ENCODE results near the gene KCNMA1. TPM values are rescaled to one million over a fixed set of nuclear protein-coding genes. Genes with fewer than 3 reads are reported as not detected.

Gene KCNMA1
- total RNA-seq, 1 donor from 2014 or later: 95.5 TPM

GRCh38 chr10:77431980-77432797, 205.4 kb downstream of the KCNMA1 start:
- no peak overlapping the region for H3K4me3 Mint-ChIP-seq (ENCODE audit: unreplicated experiment)
- no peaks in the 10 kb centered on the region for H3K36me3 Mint-ChIP-seq (ENCODE audit: unreplicated experiment)
- H3K9me3 Mint-ChIP-seq (ENCODE audit: unreplicated experiment): no peaks in the 10 kb centered on the region
- TF ChIP-seq, protein P1, sequence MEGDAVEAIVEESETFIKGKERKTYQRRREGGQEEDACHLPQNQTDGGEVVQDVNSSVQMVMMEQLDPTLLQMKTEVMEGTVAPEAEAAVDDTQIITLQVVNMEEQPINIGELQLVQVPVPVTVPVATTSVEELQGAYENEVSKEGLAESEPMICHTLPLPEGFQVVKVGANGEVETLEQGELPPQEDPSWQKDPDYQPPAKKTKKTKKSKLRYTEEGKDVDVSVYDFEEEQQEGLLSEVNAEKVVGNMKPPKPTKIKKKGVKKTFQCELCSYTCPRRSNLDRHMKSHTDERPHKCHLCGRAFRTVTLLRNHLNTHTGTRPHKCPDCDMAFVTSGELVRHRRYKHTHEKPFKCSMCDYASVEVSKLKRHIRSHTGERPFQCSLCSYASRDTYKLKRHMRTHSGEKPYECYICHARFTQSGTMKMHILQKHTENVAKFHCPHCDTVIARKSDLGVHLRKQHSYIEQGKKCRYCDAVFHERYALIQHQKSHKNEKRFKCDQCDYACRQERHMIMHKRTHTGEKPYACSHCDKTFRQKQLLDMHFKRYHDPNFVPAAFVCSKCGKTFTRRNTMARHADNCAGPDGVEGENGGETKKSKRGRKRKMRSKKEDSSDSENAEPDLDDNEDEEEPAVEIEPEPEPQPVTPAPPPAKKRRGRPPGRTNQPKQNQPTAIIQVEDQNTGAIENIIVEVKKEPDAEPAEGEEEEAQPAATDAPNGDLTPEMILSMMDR (IDR thresholded peaks at IDR 0.05): no peak
- H3K27ac Mint-ChIP-seq (ENCODE audit: unreplicated experiment): no peak overlapping the region
- no peaks in the 10 kb centered on the region for H3K27me3 Mint-ChIP-seq (ENCODE audit: unreplicated experiment)
- H3K4me1 Mint-ChIP-seq (ENCODE audit: unreplicated experiment): peaks cover 29% of the 10 kb centered on the region
- DNase-seq (ENCODE audit: extremely low spot score, unreplicated experiment): no peak

DNA sequence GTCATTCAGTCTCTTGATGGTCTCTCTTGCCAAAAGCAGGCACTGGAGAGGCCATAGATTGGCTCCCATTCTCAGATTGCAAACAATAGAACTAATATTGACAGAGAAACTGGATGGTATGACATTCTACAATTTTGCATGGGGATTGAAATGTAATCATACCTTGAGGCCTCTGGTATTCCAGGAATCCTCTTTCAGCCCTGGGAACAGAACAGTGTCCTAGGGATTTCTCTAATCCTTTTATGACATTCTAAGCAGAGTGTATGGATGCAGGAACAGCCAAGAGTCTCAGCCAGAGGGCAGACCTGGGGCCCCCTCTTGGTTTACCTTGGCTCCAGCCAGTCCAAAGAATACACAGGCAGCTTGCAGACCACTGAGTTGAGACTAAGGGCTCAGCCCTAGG, 206.4 kb downstream of the KCNMA1 start:
- Mint-ChIP-seq H3K9me3 (ENCODE audit: unreplicated experiment) (no peaks in the 10 kb centered on the region), H3K4me1 (ENCODE audit: unreplicated experiment) (peaks cover 29% of the 10 kb centered on the region), H3K27ac (ENCODE audit: unreplicated experiment) (peak overlapping the region; percentile 0), H3K27me3 (ENCODE audit: unreplicated experiment) (no peaks in the 10 kb centered on the region), H3K36me3 (ENCODE audit: unreplicated experiment) (no peaks in the 10 kb centered on the region), H3K4me3 (ENCODE audit: unreplicated experiment) (no peak overlapping the region)
- no peak for DNase-seq (ENCODE audit: extremely low spot score, unreplicated experiment)
- TF ChIP-seq, protein P1 (IDR thresholded peaks at IDR 0.05): no peak

- H3K36me3 Mint-ChIP-seq (ENCODE audit: unreplicated experiment): no peaks in the 10 kb centered on the region
- H3K27ac Mint-ChIP-seq (ENCODE audit: unreplicated experiment): no peak overlapping the region
- no peak overlapping the region for H3K4me3 Mint-ChIP-seq (ENCODE audit: unreplicated experiment)
- DNase-seq (ENCODE audit: extremely low spot score, unreplicated experiment): no peak
- TF ChIP-seq, protein P1 (IDR thresholded peaks at IDR 0.05): no peak
- no peaks in the 10 kb centered on the region for H3K27me3 Mint-ChIP-seq (ENCODE audit: unreplicated experiment)
- H3K4me1 Mint-ChIP-seq (ENCODE audit: unreplicated experiment): peaks cover 29% of the 10 kb centered on the region
- H3K9me3 Mint-ChIP-seq (ENCODE audit: unreplicated experiment): no peaks in the 10 kb centered on the region
Observed at GRCh38 chr10:77430530-77430929, 207.1 kb downstream of the KCNMA1 start.

GRCh38 chr10:77428691-77429395, 208.8 kb downstream of the KCNMA1 start:
- no peak overlapping the region for H3K4me3 Mint-ChIP-seq (ENCODE audit: unreplicated experiment)

More at GRCh38 chr10:77428691-77429395, 208.8 kb downstream of the KCNMA1 start:
- Mint-ChIP-seq H3K9me3 (ENCODE audit: unreplicated experiment) (no peaks in the 10 kb centered on the region), H3K27me3 (ENCODE audit: unreplicated experiment) (no peaks in the 10 kb centered on the region), H3K27ac (ENCODE audit: unreplicated experiment) (no peak overlapping the region), H3K36me3 (ENCODE audit: unreplicated experiment) (no peaks in the 10 kb centered on the region), H3K4me1 (ENCODE audit: unreplicated experiment) (peaks cover 31% of the 10 kb centered on the region)
- TF ChIP-seq, protein P1 (IDR thresholded peaks at IDR 0.05): peak; percentile 80
- no peak for DNase-seq (ENCODE audit: extremely low spot score, unreplicated experiment)

All from osteocyte (in vitro differentiated cells).